Measurements from ENCODE around the gene NKTR.

The NKTR gene

GRCh38 chr3:42658771-42659390, 58.4 kb downstream of the NKTR start:
- no peak for DNase-seq (ENCODE audit: low read depth)
- no peak overlapping the region for H3K4me3 ChIP-seq (ENCODE audit: low read length)
- no peak for TF ChIP-seq CTCF (conservative IDR thresholded peaks at IDR 0.05; ENCODE audit: low read depth, low read length)

- no peak overlapping the region for H3K4me3 ChIP-seq (ENCODE audit: low read length)
- no peak for DNase-seq (ENCODE audit: low read depth)
- no peak for TF ChIP-seq CTCF (conservative IDR thresholded peaks at IDR 0.05; ENCODE audit: low read depth, low read length)
These were observed 59.1 kb downstream of the NKTR start for GRCh38 chr3:42659451-42660130.

GRCh38 chr3:42660131-42660715, 59.7 kb downstream of the NKTR start:
- DNase-seq (ENCODE audit: low read depth) = no peak
- TF ChIP-seq CTCF (conservative IDR thresholded peaks at IDR 0.05; ENCODE audit: low read depth, low read length) = no peak
- no peak overlapping the region for H3K4me3 ChIP-seq (ENCODE audit: low read length)

GRCh38 chr3:42660898-42661297, 60.4 kb downstream of the NKTR start:
- no peak overlapping the region for H3K4me3 ChIP-seq (ENCODE audit: low read length)
- DNase-seq (ENCODE audit: low read depth) = no peak
- no peak for TF ChIP-seq CTCF (conservative IDR thresholded peaks at IDR 0.05; ENCODE audit: low read depth, low read length)

- no peak overlapping the region for H3K4me3 ChIP-seq (ENCODE audit: low read length)
- DNase-seq (ENCODE audit: low read depth) = no peak
- TF ChIP-seq CTCF (conservative IDR thresholded peaks at IDR 0.05; ENCODE audit: low read depth, low read length) = no peak
These were observed 61.1 kb downstream of the NKTR start for GRCh38 chr3:42661593-42662022.

GRCh38 chr3:42662037-42662812, 61.7 kb downstream of the NKTR start:
- no peak for DNase-seq (ENCODE audit: low read depth)
- no peak overlapping the region for H3K4me3 ChIP-seq (ENCODE audit: low read length)
- no peak for TF ChIP-seq CTCF (conservative IDR thresholded peaks at IDR 0.05; ENCODE audit: low read depth, low read length)

All from retinal pigment epithelial cell (primary cell).